Ishikawa (cell line): ENCODE results near the gene ZNF609.

Experiments used
- EP300 ChIP-seq: IDR thresholded peaks from 2 replicates; pipeline ENCODE4 v1.6.1; 2012; ENCODE audit warnings: borderline replicate concordance
- TEAD4 ChIP-seq: IDR thresholded peaks from 2 replicates; pipeline ENCODE4 v1.6.1; 2012

DNA sequence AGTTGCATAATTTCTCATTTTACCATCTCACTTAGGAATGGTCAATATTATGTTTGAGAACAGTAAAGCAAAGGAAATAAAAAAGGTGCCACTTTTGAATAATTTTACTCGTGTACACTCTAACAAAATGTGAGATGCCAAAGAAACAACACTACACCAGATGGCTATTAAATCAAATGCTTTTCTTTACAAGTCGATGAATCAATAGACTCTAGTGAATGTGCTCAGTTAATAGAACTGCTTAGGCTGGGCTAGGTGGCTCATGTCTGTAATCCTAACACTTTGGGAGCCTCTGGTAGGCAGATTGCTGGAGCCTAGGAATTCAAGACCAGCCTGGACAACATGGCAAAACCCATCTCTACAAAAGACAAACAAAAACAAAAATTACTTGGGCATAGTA, 87.9 kb downstream of the ZNF609 start:
- TF ChIP-seq EP300: no peak
- no peak for TF ChIP-seq TEAD4
